GM21576 (cell line): ENCODE results near the gene RBM20.
A peak's percentile ranks its signal among the peaks of the same experiment; 100 is the strongest.
"Not testable (repeated sequence)": the region's sequence is repeated elsewhere in the genome, so short reads cannot be mapped to it uniquely, and the experiment has no call there.

Experiments used
- ATAC-seq: cut with Tn5 transposase; IDR thresholded peaks from one replicate; pipeline ENCODE4 v1.9.1; 2021; ENCODE audit warnings: mild to moderate bottlenecking, moderate library complexity; ENCODE audit not compliant: unreplicated experiment

RBM20 gene

DNA sequence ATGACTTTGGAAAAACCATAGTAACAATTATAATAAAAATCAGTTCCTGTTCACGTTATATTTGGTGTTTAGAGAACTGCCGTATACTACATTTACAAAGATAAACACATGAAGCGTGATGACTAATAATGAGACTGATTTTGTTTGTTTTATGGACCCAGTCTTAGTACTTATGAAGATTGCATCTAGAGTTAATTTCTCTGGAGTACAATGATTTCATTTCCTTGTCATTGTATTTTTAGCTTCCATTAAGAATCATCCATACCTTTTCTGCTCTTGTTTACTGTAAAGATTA, 2.9 kb downstream of the RBM20 start:
- no peak for ATAC-seq

DNA sequence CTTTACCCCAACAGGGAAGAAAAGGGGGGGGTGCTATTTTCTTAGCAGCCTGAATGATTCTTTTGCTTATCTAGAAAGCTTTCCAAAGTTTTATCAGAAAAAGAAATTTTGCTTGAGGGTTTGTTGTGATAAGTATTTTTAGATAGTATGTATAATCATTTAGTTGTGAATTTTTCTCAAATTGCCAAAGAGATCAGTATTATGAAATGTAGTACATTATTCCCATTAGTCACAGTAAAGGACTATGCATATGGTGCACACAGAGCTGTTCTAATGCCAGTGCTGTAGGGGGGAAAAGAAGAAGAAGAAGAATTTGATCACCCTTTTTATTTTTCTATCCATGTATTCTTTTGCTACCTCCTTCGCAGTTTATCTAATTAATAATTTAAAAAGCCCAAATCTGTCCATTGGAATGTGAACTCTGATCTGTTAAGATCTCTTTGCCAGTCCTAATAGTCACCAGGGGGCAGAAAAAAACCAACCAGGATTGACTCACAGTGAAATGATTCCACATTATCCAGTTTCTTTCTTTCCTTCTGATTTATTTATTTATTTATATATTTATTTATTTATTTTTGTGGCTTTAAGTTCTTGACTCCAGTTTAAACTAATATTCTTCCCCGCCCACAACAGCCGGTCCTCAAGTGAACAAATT, 4.7 kb downstream of the RBM20 start:
- ATAC-seq: no peak

DNA sequence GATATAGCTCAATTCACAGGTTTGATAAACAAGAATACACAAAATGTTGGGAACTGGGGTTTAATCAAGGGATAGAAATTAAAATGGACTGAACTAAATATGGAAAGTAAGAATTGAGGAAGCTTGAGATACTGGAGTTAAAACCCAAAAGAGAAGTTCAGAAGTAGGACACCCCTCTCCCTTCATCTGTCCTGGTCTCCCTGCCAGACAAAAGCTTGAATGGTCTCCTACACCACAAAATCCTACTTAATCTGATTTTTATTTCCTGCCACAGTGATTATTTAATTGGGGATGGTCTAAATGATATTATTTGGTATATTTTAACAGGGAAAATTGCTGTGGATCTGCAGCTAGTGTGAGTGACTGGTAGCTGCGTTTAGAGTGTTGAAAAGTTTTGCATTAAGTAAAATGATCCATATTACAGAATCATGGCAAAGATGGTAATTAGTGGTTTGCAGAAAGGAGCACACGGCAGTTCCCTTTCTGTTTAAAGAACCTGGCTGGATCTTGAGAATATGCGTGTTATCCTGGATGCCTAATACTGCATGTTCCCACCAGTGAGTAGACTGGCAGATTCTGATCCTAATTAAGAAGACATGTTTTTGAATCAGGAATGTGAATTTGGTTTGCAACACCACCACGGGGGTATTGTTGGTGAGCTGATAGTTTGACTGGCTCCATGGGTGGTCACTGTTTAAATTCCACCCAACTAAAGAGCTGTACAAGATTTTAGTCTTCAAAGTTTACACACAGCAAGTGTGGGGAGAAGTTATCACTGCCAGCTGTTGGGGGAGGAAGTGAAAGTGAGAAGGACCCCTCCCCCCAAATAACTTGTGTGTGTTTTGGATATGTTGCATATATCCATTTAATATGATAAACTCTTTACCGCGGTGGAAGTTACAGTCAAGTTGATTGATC, 5.5 kb downstream of the RBM20 start:
- no peak for ATAC-seq

DNA sequence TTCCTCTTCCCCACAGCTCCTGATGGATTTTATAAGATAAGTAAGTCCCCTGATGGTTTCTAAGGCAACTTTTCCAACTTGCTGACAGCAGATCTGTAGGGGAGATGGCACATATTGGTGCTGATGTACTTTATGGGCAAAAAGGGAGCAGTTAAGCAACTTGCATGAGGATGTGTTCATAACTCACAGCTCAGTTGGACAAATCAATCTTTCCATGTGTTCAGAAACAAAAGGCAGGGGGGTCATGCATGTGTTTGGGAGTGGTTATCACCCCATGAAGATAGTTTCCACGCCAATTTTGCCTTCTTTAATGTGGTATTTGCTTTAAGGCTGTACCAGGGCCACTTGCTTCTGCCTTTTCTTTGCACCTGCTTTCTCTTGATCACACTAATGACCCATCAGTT, 6.1 kb downstream of the RBM20 start:
- no peak for ATAC-seq

DNA sequence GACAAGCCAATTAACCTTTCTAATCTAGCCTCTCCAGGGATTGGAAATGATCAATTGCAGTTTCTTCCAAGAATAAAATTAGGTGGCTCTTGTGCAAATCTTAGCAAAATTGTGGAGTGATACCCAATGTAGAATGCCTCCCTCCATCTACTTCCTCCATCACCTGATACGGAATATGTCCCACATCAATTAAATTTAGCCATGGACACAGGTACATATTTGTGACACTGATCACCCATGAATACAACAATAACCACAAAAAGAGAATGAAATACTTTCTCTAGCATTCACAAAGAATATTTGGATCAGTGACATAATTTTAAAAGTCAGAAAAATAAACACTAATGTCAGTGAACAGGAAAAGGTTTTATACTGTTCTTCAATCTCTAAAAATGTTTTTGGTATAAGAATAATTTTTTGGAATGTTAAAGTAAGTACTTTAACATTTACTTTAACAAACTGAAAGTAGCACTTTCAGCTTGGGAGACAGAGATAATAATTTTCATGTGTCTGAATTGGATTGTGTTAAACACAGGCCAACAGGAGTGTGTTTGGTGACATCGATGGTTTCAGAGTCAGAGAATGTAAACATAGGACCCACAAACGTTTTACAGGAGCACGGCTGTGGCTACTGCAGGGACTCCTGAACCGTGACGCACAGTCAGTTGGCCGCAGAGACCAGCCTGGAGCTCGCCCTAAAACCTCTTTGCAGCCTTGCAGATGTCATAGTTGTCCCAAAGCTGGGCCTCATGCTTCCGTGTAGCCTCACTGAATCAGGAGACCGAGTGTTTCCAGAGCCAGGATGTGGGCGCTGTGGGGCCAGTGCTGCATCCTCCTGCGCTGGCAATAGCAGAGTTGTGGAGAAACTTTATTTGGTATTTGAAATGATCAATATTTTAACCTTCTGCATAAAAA, 7.2 kb downstream of the RBM20 start:
- peak; percentile 91 for ATAC-seq

DNA sequence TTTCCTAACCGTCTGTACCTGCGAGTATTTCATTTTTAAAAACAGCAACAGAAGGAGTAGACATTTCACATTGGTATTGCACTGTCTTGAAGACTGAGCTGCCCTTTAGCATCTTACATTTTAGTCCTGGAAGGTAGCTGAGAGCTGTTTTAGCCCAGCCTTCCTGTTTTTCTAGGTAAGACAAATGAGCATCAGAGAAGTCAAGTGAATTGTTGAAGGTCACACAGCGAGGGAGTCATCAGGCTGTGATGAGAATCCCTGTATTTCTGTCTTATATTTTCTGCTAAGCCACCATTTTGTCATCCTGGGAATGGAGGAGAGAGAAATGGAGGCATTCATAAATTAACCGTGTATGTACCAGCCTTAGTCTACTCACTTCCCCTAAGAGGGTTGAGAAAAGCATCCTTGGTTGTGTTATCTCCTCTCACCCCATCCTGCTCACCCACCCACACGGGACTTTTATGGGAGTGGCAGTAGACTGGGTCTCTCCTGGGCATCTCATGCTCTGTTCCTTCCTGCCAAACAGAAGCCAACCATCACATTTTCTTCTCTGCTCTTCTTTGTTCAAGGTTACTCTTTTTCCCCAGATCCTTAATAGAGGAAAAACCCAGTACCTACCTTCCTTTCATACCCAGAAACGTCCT, 8.5 kb downstream of the RBM20 start:
- no peak for ATAC-seq

DNA sequence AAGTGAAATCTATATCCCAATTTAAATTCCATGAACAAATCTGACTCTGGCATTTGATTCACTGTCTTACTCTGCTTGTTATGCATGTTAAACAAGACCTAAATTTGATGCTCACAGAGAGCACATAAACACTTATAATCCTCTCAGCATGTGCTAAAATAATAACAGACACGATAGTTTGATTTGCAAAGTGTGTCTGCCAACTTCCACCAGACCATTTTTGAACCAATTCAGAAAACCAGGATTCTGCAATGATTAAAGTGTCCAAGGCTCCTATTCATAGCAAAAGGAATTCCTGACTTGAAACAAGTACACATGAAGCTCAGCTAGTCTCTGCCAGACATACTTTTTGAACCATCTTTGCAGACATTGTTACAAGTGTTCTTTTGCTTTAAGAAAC, 11.2 kb downstream of the RBM20 start:
- ATAC-seq: no peak

DNA sequence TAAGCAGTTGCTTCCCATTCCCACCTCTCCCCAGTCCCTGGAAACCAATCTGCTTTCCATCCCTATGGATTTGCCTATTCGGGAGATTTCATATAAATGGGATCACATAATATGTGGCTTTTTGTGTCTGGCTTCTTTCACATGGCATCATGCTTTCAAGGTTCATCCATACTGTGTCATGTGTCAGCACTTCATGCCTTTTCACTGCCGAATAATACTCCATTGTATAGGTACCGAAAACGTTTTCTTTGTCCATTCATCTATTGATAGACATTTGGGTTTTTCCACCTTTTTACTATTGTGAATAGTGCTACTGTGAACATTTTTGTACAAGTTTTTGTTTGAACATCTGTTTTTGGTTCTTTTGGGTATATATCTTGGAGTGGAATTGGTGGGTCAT, 12.5 kb downstream of the RBM20 start:
- no peak for ATAC-seq

DNA sequence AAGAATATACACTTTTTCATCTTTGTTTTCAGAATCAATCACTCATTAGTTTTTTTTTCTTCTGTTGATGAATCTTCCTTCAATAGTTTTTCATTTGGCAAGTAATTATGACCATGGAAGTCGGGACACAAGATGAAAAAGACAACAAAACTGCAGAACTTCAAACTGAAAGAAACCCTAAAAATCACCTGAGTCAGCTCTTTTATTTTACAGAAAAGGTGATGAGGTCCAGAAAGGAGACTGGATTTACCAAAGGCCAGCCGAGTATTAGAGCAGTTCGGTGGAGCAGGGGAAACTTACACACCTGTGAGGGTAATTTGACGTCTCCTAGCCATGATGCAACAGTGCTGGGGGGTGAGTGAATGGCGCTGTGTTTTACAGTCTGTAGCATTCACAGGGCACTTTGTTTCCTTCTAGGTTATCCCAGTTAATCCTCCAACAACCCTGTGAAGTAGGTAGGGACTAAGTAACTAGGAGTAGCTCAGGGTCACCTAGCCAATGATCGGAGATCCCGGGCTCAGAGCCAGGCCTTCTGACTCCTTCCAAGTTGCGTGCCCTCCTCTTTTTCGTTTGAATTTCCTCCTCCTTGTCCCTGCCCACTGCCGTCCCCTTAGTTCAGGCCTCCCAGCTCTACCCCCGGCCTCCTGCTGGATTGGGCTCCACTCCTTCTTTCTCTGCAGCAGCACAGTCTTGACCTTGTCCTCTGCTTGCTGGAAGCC, 14.0 kb downstream of the RBM20 start:
- no peak for ATAC-seq

DNA sequence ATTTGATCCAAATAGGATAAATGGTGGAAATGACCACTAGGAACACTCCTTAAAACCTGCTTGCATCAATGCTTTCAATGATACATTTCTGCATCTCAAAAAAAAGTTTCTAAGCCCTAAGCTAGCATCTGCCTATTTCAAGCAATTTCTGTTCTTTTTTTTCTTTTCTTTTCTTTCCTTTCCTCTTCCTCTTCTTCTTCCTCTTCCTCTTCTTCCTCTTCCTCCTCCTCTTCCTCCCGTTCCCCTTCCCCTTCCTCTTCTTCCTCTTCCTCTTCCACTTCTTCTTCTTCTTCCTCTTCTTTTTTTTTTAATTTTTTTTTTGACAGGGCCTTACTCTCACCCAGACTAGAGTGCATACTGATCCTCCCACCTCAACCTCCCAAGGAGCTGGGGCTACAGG, 15.4 kb downstream of the RBM20 start:
- ATAC-seq: no peak

DNA sequence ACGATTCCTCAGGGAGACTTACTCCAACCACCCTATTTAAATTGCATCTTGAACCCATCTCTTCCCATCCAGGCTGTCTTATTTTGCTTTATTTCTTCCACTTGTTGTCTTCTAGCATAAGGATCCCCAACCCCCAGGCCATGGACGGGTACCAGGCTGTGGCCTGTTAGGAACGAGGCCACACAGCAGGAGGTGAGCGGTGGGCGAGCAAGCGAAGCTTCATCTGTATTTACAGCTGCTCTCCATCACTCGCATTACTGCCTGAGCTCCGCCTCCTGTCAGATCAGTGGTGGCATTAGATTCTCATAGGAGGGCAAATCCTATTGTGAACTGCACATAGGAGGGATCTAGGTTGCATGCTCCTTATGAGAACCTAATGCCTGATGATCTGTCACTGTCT, 16.2 kb downstream of the RBM20 start:
- ATAC-seq: not testable (repeated sequence)

DNA sequence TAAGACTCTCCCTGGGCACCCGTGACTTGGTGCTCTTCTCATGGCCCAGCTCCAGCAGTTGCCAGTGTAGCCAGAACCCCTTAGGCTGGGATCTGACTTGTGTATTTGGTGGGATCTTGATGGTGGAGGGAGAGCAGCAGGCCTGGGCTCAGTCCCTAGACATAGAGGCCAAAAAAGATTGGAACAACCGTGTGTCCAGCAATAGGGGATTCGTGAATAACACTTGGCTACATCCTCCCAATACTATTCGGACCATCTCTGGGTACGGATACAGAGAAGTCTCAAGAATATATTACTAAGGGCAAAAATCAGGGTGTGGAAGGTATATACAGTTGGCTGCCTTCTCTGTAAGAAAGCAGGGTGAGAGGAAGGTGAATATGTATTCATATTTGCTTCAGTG, 17.2 kb downstream of the RBM20 start:
- ATAC-seq: no peak

DNA sequence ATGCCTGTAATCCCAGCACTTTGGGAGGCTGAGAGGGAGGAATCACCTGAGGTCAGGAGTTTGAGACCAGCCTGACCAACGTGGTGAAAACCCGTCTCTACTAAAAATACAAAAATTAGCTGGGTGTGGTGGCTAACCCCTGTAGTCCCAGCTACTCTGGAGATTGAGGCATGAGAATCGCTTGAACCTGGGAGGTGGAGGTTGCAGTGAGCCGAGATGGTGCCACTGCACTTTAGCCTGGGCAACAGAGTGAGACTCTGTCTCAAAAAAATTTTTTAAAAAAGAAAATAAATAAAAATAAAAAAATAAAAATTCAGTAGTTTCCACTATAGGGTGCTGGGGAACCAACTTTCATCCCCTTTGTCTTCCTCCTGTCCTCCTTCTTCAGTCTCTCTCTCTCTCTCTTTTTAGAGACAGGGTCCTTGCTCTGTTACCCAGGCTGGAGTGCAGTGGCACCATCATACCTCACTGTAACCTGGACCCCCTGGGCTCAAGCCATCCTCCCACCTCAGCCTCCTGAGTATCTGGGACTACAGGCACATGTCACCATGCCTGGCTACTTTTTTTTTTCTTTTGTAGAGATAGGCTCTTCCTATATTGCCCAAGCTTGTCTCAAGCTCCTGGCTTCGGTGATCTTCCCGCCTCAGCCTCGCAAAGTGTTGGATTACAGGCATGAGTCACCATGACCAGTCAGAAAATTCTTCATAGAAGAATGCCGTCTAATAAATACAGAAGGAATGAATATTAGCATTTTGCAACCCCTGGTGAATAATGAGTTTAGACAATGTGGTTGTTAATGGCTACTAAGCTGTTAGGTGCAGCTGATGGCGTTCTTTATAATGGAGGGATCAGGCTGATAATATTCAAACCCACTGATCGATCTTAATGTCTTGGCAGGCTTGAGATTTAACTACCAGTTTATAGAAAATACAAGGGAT, 20.6 kb downstream of the RBM20 start:
- no peak for ATAC-seq

DNA sequence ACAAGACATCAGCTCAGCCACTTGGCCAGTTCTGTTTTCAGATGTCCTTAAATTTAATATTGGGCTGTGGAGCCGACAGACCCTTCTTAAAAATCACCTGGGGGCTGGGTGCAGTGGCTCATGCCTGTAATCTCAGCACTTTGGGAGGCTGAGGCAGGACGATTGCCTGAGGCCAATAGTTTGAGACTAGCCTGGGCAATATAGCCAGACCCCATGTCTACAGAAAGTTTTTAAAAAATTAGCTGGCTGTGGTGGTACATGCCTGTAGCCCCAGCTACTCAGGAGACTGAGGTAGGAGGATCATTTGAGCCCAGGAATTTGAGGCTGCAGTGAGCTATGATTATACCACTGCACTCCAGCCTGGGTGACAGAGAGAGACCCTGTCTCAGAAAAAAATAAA, 22.1 kb downstream of the RBM20 start:
- not testable (repeated sequence) for ATAC-seq

DNA sequence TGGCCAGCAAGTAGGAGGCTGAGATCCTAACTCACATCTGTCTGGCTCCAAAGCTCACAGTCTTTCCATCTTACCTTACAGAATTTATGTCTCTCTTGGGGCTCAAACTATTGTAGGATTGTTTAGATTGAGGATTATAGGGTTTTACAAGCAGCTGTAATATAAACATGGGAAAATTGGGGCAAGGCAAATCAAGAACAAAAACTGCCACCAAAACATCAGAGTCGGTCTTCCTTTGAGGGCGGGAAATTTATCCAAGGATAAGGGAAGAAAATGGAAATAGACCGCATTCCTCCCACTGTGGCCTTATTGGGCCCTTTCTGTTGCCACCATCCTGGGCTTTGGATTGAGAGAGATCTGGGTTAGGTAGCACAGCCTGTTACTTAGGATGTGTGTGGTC, 22.5 kb downstream of the RBM20 start:
- ATAC-seq: no peak

DNA sequence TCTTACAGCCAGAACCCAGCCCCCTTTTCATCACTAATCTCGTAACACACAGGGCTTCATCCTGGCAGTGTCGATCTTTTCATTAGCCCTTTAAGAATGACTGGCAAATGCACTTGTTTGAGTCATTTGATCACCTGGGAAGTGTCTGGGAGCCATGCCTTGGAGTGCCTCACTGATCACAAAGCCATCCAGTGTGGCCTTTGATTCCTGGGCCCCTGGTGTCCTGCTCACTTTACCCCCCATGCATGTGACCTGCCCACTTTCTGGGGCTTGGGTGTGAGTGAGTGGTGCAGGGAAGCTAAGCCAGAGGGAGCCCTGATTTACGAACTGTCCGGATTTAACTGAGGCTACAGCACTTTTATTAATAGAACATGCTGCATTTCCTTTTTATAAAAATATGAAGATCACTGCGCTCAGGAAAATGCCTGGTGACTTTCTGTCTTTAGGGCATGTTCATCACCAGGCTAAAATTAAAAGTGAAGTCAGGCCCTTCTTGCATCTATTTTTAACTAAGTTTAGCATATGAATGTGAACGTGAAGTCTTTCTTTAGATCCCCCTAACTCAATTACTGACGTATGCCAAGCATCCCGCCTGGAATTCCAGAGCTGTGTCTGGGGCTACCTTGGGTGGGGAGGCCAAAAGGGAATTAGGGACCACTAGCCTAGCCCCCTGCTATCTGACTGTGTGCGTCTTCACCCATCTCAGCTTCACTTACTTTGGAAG, 23.6 kb downstream of the RBM20 start:
- ATAC-seq: no peak

DNA sequence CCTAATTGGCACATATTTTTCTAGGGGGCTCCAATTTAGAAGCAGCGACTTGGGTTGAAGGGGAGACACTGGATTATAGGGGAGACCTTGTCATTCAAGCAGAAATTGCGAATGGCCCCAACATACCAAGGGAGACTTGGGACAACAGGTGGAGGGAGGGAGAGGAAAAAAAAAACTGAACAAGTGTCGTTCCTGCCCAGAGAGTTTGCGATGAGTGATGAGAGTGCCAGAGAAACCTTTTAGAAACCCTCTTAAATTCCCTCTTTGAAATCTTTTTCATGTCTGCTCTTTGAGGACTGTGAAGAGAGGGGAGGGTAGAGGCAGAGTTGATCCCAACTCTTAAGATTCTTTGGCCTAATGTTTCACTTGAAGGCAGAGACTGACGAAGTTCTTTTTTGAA, 24.3 kb downstream of the RBM20 start:
- ATAC-seq: no peak

DNA sequence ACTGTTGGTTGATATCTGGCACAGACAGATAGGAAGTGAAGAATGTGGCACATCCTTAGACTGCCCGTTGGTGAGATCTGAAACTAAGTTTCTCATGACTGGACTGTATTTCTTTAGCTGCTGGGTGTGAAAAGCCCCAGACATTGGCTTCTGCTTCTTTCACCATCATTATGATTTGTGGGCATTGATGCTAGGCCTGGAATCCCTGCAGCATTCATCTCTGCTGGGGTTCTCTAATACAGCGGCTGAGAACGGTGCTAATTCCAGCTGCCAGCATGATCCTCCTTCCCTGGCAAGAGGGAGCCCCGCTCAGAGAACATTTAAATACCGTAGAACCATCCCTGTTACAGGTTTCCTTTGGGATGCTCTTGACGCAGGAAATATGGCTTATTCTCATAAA, 26.2 kb downstream of the RBM20 start:
- no peak for ATAC-seq
